Measurements from ENCODE around the gene NR1D2. TPM values are rescaled to one million over a fixed set of nuclear protein-coding genes. Genes with fewer than 3 reads are reported as not detected.
"Not testable (repeated sequence)": the region's sequence is repeated elsewhere in the genome, so short reads cannot be mapped to it uniquely, and the experiment has no call there.

NR1D2 gene
- total RNA-seq = 28.9 TPM

GRCh38 chr3:23944861-23945662, at the start of gene NR1D2:
TSS of gene NR1D2 (plus strand) at chr3:23945286. CDS start at chr3:23945579, 293 bp downstream.
- peak; percentile 77 for DNase-seq

DNA sequence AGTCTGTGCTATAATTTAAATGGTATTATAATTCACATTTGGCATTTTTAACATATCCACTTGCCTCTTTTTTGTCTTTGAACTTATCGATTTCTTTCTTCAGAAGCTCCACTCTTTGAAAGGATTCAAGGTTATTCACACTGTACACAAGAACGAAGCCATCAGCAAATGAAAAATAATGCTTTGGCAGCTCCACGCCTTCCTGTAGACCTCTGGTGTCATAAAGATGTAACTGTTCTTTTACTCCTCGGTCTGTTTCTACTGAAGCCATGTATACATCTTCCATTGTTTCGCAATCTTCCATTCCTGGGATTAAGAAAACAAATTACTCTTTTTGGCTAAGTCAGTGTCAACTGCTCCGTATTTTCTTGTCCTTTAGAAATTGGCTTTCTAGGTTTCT, 44.3 kb upstream of the NR1D2 start:
- DNase-seq = no peak

DNA sequence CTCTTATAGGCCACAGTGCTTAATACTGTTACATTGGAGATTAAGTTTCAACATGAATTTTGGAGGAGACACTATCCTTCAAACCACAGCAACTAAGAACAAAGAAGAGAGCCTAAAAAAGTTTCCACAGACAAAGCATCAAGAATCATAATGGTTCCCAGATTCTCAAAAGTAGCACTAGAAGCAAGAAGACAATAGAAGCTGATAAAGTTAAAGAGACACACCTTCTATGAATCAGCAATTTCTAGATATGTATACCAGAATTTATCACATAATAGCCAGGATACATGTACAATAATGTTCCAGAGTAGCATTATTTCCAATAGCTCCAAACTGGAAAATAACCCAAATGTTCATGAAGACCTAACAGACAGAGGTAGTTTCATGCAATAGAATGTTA, 40.5 kb upstream of the NR1D2 start:
- DNase-seq = no peak

- DNase-seq = no peak
These were observed 35.7 kb upstream of the NR1D2 start for GRCh38 chr3:23909341-23909740.

DNA sequence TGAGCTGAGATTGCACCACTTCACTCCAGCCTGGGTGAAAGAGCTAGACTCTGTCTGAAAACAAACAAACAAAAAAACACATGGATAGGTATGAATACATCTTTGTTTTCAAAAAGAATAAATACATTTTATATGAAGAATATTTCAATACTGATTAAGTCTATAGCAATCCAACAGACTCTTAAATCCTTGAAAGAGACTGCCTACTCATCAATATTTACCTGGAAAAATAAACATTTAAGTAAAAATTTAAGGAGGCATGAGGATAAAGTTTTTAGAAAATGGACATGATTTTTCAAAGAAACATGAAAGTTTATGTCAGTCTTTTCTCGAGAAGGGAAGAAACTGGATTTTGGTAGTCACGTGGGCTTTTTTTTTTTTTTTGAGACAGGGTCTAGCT, 33.7 kb upstream of the NR1D2 start:
- DNase-seq = no peak

DNA sequence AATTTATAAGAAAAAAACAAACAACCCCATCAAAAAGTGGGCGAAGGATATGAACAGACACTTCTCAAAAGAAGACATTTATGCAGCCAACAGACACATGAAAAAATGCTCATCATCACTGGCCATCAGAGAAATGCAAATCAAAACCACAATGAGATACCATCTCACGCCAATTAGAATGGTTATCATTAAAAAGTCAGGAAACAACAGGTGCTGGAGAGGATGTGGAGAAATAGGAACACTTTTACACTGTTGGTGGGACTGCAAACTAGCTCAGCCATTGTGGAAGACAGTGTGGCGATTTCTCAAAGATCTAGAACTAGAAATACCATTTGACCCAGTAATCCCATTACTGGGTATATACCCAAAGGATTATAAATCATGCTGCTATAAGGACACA, 32.8 kb upstream of the NR1D2 start:
- DNase-seq = not testable (repeated sequence)

GRCh38 chr3:23913182-23913581, 31.9 kb upstream of the NR1D2 start:
- no peak for DNase-seq

GRCh38 chr3:23913873-23914743, 31.0 kb upstream of the NR1D2 start:
- no peak for DNase-seq

GRCh38 chr3:23915537-23916108, 29.5 kb upstream of the NR1D2 start:
- no peak for DNase-seq

DNA sequence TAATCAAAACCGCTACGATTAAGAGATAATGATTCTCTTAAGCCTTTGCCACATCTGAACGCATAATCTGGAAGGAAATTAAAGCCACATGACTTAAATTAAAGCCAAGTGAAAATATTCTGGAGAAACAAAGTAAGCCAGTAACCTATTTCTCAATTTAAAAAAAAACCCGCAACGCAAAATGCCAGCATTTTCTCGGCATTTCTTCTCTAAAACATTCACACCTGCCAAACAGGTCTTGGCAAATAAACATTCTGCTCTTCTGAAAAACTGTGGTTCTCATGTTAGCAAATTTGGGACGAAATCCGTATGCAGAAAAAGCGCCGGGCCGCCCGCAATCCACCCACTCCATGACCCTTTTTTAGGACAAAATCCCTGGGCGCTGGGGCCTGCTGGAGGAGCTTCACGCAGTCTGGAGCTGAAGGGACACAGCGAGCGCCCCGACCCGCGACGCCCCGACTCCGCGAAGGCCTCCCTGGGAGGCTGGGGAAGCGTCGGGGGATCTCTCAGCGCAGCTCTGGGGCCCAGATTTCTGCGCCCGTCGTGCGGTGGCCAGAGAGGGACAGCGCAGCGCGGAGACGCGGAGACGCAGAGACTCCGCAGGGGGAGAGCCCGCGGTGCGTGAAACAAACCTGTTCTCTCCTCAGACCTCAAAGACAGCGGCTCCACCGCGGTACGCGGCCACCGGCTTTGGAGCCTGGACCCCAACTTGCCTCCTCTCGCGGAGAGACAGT, 28.8 kb upstream of the NR1D2 start:
- DNase-seq = peak; percentile 26

DNA sequence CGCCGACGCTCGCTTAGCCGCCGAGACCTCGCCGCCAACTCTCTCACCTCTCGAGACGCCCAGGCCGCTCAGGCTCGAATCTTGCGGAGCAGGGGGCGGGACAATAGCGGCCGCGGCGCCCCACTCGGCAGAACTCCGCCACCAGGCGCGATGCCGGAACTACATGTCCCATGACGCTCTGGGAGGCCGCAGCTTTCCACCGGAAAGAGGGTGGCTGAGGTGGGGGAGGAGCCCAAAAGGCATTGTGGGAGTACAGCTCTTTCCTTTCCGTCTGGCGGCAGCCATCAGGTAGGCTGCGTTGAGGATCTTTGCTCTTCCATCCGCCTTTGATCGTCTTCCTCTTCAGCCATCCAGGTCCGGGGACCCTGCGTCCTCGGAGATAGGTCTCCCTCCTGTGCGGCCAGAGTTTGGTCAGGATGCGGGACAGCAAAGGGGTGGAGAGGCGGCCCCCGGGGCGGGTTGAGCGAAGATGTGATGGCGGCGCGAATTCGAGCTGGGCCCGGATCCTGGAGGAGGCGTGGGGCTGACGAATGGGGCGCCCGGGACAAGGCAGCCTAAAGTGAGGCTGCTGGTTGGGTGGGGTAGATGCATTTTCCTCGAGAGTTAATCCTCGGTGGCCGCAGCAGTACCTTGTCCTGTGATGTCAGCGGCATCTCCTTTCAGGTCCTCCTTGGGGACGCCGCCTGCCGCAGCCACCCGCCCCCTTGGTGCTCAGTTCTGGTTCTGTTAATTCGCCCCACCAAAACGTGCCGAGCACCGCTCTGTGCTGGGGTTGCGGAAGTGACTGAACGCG, 28.0 kb upstream of the NR1D2 start, which contains the start of the genes NKIRAS1 and RPL15:
NKIRAS1 (minus strand) TSS at position 105 of the 793 bp plus-strand sequence. CDS start 6,086 bp downstream, outside the sequence.
RPL15 (plus strand) TSS at position 247 of the 793 bp plus-strand sequence. CDS start 728 bp downstream, outside the sequence.
- peak; percentile 99 for DNase-seq

DNA sequence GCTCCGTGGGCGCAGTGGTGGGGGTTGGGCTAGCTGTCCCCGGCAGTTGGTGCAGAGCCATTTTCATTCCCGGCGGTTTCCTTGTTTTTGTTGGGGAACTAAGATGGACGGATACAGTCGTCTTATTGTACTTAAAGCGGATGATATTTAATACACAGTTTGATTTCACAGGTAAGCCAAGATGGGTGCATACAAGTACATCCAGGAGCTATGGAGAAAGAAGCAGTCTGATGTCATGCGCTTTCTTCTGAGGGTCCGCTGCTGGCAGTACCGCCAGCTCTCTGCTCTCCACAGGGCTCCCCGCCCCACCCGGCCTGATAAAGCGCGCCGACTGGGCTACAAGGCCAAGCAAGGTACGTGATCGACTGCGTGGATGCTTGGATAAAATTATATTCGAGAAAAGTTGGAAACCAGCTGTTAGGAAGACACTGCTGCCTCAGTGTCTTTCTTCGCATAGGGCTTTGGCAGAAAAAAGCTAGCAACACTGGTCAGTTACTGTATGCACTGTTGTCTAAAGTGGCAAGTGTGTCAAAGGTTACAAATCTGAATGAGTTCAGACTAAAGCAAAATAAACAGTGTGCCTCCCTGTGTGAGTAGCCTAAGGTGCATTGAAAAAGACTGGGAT, 27.3 kb upstream of the NR1D2 start:
- peak; percentile 53 for DNase-seq

DNA sequence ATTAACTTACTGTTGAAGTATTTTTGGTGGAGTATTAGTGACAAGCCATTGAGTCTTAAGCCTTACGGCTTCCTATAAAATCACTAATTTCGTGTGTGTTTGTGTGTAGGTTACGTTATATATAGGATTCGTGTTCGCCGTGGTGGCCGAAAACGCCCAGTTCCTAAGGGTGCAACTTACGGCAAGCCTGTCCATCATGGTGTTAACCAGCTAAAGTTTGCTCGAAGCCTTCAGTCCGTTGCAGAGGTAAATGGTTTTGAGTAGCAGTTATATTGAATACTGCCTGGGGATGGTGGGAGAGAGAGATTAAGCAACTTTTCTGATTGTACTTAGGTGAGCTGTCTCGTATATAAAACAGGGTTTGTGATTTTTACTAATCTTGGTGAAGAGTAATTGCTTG, 26.8 kb upstream of the NR1D2 start:
- DNase-seq = not testable (repeated sequence)

DNA sequence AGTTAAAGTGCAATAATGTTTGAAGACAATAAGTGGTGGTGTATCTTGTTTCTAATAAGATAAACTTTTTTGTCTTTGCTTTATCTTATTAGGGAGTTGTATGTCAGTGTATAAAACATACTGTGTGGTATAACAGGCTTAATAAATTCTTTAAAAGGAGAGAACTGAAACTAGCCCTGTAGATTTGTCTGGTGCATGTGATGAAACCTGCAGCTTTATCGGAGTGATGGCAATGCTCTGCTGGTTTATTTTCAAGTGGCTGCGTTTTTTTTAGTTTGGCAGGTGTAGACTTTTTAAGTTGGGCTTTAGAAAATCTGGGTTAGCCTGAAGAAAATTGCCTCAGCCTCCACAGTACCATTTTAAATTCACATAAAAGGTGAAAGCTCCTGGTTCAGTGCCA, 25.5 kb upstream of the NR1D2 start:
- no peak for DNase-seq

- DNase-seq = no peak
These were observed 24.9 kb upstream of the NR1D2 start for GRCh38 chr3:23920151-23920655.

GRCh38 chr3:23921052-23921511, 24.0 kb upstream of the NR1D2 start:
- no peak for DNase-seq

DNA sequence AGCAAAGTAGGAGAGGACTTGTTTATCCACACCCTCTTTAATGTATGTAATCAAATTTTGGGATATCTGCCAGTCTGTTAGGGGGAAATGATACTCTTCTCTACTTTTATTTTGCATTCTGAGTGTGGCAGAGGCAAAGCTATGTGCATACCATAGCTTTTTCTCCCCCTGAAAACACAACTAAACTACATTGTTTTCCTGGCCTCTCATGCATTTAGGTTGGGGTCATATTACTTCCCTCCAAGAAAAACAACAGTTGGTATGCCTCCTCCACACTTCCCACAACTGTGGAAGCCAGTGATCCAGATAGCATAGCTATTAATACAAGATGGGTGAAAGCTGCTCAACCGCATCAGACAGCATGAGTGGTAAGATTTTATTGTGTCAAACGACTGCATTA, 21.3 kb upstream of the NR1D2 start:
- DNase-seq = no peak

DNA sequence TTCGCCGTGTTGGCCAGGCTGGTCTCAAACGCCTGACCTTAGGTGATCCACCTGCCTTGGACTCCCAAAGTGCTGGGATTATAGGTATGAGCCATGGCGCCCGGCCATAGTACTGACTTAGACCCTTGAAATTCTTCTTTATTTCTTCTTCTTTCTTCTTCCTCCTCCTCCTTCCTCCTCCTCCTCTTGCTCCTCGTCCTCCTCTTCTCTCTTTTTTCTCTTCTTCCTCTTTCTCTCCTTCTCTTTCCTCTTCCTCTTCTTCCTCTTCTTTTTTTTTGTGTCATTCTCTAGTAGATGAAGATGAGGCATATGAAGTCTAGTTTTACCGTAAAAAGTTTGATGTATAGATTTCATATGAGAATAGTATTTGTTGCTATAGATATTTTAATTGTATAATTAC, 18.8 kb upstream of the NR1D2 start:
- DNase-seq = no peak

DNA sequence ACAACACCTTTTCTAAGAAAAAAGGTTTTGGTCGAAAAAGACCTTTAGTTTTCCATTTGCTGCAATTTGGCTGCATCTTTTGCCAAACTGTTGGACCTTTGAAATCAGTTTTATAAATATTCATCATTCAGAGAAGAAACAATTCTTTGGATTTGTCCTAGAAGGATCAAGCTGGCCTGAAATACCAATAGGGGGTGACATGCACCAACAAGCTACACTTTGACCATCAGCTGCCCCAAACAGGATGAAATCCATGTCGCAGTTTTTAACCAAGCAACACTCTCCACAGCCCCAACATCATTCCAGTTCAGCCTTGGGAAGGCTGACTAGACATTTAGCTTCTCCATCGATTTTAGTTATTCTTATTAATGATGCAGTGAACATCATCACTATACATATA, 18.4 kb upstream of the NR1D2 start:
- DNase-seq = no peak

- DNase-seq = peak; percentile 42
These were observed 16.6 kb upstream of the NR1D2 start for GRCh38 chr3:23928524-23928923.

All from skin of body (tissue), 2 donors.